ENCODE measurements around the gene C10orf53.

The C10orf53 gene

DNA sequence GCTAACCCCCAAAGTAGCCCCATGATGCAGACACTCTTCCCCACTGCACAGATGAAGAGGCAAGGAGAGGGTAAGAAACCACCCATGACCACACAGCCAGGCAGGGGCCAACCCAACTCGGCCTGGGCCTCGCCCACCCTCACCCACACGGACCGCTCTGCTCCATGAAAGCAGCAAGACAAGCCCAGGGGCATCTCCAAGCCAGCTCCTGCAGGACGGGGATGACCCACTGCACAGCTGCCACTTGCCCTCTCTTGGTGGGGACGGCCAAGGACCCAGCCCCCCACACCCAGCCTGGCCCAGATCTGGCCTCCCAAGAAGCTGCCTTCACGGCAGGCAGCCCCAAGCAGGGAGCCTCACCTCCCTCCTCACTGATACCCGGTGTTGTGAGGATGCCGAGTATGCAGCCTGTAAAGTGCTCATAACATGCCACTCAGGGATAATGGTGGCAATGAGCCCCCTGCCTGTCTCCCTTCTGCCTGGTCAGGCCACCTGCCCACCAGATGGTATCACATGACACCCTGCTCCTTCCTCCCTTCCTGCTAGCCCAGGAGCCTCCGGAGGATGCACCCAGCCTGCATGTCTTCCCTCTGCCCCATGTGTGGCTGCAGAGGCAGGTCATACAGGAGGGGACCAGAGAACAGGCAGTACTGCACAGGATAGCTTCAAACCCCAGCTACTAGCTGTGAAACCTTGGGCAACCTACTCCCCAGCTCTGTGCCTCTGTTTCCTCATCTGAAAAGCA lies 59.3 kb downstream of the C10orf53 start:
- no peak for DNase-seq

- no peak for DNase-seq
Observed at GRCh38 chr10:49739426-49739825, 60.0 kb downstream of the C10orf53 start.

- no peak for DNase-seq
Observed at GRCh38 chr10:49740346-49741107, 61.1 kb downstream of the C10orf53 start.

GRCh38 chr10:49741108-49741995 lies 61.9 kb downstream of the C10orf53 start:
- no peak for DNase-seq

DNA sequence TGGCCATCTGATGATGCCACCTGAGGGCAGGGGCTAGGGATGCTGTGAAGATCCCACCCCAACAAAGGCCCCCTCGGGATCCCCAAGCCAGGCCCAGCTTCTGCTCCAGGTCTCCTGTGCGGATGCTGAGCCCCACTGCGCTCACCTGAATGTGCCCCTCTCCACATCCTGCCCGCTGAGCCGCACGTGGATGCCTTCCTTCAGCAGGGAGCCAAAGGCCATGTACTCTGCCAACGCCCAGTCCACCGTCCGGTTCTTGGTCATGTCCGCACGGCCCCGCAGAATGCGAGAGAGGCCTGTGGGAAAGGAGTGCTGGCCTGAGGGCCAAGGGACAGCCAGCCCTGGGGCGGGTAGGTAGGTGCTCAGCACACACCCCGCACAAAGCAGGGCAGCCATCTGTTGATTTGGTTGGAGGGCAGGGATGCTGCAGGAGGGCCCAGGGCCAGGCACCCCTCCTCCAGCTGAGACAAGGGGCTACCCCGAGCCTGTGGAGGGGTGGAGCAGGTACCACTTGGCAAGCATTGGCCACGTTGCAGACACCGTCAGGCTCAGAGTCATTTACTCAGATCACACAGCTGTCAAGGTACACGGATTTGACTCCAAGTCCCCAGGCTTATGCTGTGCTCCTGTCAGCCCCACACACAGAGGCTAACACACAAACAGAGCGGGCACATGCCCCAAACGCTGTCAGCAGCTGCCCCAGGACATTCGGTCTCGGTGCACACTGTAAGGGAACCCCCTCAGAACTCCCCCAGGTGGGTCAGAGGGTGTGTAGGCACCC lies 63.4 kb downstream of the C10orf53 start:
- DNase-seq, result no peak

DNA sequence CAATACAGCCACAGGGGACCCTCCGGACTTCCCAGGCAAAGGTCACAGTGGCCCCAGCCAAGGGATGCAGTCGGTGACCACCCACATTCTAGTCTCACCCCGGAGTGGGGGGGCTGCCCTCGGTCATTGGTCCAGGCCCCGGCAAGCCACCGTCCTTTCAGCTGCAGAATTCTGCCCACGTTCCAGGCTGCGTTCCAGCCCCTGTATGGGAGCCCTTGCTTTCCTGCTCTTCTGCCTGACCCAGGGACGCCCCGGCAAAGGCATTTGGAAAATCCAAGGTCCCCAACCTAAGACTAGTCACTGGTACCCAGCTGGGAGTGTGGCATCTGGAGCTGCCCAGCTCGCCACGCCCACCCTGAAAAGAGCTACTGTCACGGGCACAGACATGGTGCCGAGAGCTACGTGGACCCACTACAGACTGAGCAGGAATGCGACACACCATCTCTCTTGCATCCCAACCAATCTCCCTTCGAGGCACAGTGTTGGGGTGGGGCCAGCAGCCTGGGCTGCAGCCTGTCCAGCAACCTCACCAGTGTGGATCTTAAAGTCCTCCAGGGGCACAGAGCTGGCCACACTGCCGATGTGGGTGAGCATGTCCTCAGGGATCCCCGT lies 64.1 kb downstream of the C10orf53 start:
- DNase-seq, result no peak

GRCh38 chr10:49744091-49744685 lies 64.7 kb downstream of the C10orf53 start:
- no peak for DNase-seq

DNA sequence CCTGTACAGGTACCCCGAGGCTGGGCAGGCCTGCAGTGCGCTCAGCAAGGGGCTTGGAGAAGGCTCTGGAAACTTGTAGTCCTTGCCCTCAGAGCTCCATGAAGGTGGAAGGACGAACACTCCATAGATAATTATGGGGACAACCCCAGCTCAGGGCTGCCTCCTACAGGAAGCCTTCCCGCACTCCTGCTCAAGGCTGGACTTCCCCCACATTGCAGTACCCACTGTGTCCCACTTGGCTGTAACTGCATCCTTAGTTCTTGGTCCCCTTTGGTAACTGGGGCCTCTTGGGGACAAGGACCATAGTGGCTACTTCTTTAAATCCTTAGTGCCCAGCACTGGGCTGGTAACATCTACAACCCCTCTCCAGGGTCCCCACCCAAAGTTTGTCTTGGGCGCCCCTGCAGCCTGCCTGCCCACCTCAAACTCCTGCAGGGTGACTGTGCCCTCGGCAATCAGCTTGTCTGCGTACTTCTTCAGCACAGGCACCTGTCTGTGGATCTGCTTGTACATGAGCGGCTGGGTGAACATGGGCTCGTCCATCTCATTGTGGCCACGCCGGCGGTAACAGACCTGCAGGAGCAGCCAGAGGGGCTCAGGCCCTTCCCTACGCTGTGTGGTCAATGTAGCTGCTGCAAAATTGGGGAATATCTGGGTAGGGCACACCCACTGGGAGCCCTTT lies 65.6 kb downstream of the C10orf53 start:
- no peak for DNase-seq

DNA sequence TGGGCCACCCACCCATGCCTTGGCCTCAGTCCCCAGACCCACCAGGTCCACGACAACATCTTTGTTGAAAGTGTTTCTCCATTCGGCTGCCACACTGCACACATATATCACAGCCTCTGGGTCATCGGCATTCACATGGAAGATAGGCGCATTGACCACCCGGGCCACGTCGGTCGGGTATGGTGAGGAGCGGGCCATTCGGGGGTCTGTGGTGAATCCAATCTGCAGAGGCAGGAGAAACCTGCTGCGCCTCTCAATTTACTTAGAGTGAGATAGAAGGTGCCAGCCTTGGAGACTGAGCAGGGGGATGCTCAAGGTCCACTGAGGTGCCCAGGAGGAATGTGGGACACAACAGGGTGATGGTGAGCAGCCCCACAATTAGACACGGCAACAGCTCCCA lies 66.3 kb downstream of the C10orf53 start:
- no peak for DNase-seq

GRCh38 chr10:49746626-49747302 lies 67.3 kb downstream of the C10orf53 start:
- DNase-seq, result no peak

Data from T-helper 9 cell (primary cell).